Subcutaneous abdominal adipose tissue (tissue), 5 donors: ENCODE results near the gene SCARB1.
A peak's percentile ranks its signal among the peaks of the same experiment; 100 is the strongest.

Experiments
- H3K27ac ChIP-seq: one replicate; pipeline ENCODE4 v1.7.0; 2013; ENCODE audit warnings: low read depth, mild to moderate bottlenecking, inconsistent platforms, low read length, moderate library complexity
- H3K27me3 ChIP-seq, 5 donors: one replicate each; pipeline ENCODE4 v1.7.0; 2013; ENCODE audit warnings: low read length in 5 of 5, inconsistent platforms in 1 of 5; ENCODE audit not compliant: control insufficient read depth in 5 of 5, insufficient read depth in 4 of 5
- H3K36me3 ChIP-seq, 5 donors: one replicate each; pipeline ENCODE4 v1.7.0; 2013; ENCODE audit warnings: low read length in 5 of 5; ENCODE audit not compliant: control insufficient read depth in 5 of 5, insufficient read depth in 5 of 5
- H3K4me1 ChIP-seq, 5 donors: one replicate each; pipeline ENCODE4 v1.7.0; 2013; ENCODE audit warnings: low read length in 5 of 5, mild to moderate bottlenecking in 3 of 5, moderate library complexity in 1 of 5; ENCODE audit not compliant: control insufficient read depth in 5 of 5, insufficient read depth in 5 of 5
- H3K4me3 ChIP-seq, 5 donors: one replicate each; pipeline ENCODE4 v1.7.0; 2013; ENCODE audit warnings: low read length in 5 of 5, low read depth in 1 of 5
- H3K9ac ChIP-seq, 5 donors: one replicate each; pipeline ENCODE4 v1.7.0; 2013; ENCODE audit warnings: low read length in 5 of 5, mild to moderate bottlenecking in 4 of 5, moderate library complexity in 3 of 5
- H3K9me3 ChIP-seq, 5 donors: one replicate each; pipeline ENCODE4 v1.7.0; 2013; ENCODE audit warnings: low read length in 5 of 5; ENCODE audit not compliant: control insufficient read depth in 5 of 5
- donor health status: healthy.
- donor health status: healthy.
- donor health status: healthy.
- donor health status: healthy.
- donor health status: healthy.

SCARB1 gene

GRCh38 chr12:124777399-124778372 is 86.0 kb downstream of the SCARB1 start:
- no peak overlapping the region for H3K9ac ChIP-seq
- no peaks in the 10 kb centered on the region for H3K9me3 ChIP-seq
- H3K27me3 ChIP-seq = no peaks in the 10 kb centered on the region
- H3K36me3 ChIP-seq = peaks cover 0 to 20% (median 10%) of the 10 kb centered on the region in 5 donors
- H3K27ac ChIP-seq = peak overlapping the region; percentile 23
- H3K4me3 ChIP-seq = no peak overlapping the region
- peaks cover 15 to 58% (median 38%) of the 10 kb centered on the region in 5 donors for H3K4me1 ChIP-seq

- no peaks in the 10 kb centered on the region for H3K9me3 ChIP-seq
- no peak overlapping the region for H3K4me3 ChIP-seq
- H3K4me1 ChIP-seq = peaks cover 15 to 66% (median 51%) of the 10 kb centered on the region in 5 donors
- peaks cover 0 to 10% (median 4%) of the 10 kb centered on the region in 5 donors for H3K36me3 ChIP-seq
- H3K27me3 ChIP-seq = no peaks in the 10 kb centered on the region
- peak overlapping the region in 1 of 5 donors; percentile 32 for H3K9ac ChIP-seq
- H3K27ac ChIP-seq = no peak overlapping the region
Observed at GRCh38 chr12:124776125-124776513, 87.5 kb downstream of the SCARB1 start.

DNA sequence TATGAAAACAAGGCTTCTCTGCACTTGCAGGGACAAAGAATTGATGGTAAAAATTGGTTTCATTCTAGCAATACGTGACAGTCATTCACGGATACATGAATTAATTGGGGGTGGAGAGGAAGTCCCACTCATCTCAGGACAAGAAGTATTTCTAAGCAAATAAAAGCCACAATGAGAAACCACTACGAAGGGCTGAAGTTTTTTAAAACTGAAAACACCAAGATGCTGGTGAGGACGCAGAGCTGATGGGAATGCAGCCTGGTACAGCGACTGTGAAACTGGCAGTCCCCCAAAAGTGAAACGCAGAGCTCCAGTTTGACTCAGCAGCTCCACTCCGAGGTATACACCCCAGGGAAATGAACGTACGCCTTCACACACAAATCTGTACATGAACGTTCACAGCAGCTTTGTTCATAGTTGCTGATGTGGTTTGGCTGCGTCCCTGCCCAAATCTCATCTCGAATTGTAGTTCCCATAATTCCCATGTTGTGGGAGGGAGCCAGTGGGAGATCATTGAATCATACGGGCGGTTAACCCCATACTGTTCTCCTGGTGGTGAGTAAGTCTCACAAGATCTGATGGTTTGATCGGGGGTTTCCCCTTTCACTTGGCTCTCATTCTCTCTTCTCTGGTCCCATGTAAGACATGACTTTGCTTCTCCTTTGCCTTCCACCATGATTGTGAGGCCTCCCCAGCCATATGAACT is 89.0 kb downstream of the SCARB1 start:
- H3K4me1 ChIP-seq = peaks cover 15 to 59% (median 47%) of the 10 kb centered on the region in 5 donors
- no peaks in the 10 kb centered on the region for H3K9me3 ChIP-seq
- H3K27ac ChIP-seq = peak overlapping the region; percentile 86
- peak overlapping the region; percentile 30 to 52 (median 49) for H3K4me3 ChIP-seq
- peaks cover 0 to 10% (median 4%) of the 10 kb centered on the region in 5 donors for H3K36me3 ChIP-seq
- H3K9ac ChIP-seq = peak overlapping the region; percentile 26 to 76 (median 57)
- no peaks in the 10 kb centered on the region for H3K27me3 ChIP-seq

- no peaks in the 10 kb centered on the region for H3K27me3 ChIP-seq
- peak overlapping the region; percentile 30 to 52 (median 49) for H3K4me3 ChIP-seq
- H3K36me3 ChIP-seq = peaks cover 0 to 6% (median 4%) of the 10 kb centered on the region in 5 donors
- H3K9ac ChIP-seq = peak overlapping the region; percentile 26 to 76 (median 57)
- H3K9me3 ChIP-seq = no peaks in the 10 kb centered on the region
- peak overlapping the region; percentile 86 for H3K27ac ChIP-seq
- H3K4me1 ChIP-seq = peaks cover 15 to 59% (median 47%) of the 10 kb centered on the region in 5 donors
Observed at GRCh38 chr12:124774054-124774461, 89.6 kb downstream of the SCARB1 start.

- Histone ChIP-seq H3K36me3 (no peaks in the 10 kb centered on the region), H3K4me3 (no peak overlapping the region), H3K9me3 (no peaks in the 10 kb centered on the region), H3K4me1 (peaks cover 15 to 54% (median 44%) of the 10 kb centered on the region in 5 donors), H3K27ac (no peak overlapping the region), H3K9ac (peak overlapping the region in 1 of 5 donors; percentile 4), H3K27me3 (no peaks in the 10 kb centered on the region)
Observed at GRCh38 chr12:124772289-124773170, 91.1 kb downstream of the SCARB1 start.

DNA sequence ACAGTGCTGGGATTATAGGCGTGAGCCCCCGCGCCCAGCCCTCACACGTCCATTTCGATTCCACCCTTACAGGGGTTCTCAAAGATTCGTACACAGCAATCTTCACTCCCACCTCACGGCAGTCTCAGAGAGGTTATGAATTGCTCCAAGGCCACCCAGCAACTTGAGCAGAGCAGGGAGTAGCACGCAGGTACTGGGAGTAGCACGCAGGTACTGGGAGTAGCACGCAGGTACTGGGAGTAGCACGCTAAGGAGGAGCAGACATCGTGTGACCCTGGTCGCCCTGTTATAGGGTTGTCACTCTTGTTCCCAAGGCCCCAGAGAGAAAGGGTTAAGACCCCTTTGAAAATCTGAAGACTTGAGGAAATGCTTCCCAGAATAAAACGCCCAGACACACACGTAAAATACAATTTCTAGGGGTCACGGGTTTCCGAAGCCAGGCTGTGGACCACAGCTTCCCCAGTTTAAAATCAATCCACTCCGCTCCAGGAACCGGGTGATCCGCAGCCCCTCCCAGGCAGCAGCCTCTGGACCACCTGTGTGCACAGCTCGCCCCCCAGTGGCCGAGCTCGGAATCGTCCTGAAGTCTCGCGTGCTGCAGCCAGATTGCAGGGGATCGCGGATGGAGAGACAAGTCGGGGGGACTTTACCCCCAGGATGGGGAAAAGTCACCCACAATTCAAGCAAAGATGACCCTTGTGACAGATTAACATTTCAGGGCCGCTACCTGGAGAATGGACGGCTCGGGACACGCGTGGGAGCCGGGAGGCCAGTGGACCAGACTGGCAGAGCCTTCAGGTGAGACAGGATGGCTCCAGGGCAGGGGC is 92.0 kb downstream of the SCARB1 start:
- H3K27ac ChIP-seq = no peak overlapping the region
- H3K9me3 ChIP-seq = no peaks in the 10 kb centered on the region
- peaks cover 13 to 55% (median 44%) of the 10 kb centered on the region in 5 donors for H3K4me1 ChIP-seq
- no peaks in the 10 kb centered on the region for H3K36me3 ChIP-seq
- H3K27me3 ChIP-seq = no peaks in the 10 kb centered on the region
- H3K4me3 ChIP-seq = no peak overlapping the region
- no peak overlapping the region for H3K9ac ChIP-seq

GRCh38 chr12:124770728-124771127 is 92.9 kb downstream of the SCARB1 start:
- no peak overlapping the region for H3K9ac ChIP-seq
- peaks cover 13 to 56% (median 47%) of the 10 kb centered on the region in 5 donors for H3K4me1 ChIP-seq
- H3K4me3 ChIP-seq = no peak overlapping the region

DNA sequence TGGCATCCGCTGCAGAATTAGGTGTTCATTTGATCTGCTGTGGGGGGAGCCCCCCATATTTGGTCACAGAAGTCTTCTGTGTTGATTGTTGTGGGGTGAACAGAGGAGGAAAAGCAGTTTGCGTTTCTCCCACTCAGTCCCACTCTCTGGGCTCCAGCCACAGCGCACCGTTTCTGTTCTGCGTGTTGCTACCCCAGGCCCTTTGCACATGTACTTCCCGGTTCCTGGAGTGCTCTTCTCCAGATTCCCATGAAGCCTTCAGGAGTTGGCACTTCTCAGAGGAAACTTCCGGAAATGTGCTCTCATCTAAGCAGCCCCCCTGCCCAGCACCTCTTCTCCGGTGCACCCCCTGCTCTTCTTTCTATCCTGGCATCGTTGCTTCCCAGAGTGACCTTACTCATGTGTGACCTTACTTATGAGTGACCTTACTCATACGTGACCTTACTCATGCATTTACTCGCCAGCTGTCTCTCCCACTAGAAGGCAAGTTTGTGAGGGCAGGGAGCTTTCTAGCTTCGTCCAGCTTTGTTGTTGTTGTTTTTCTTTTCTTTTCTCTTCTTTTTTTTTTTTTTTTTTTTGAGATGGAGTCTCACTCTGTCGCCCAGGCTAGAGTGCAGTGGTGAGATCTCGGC is 93.7 kb downstream of the SCARB1 start:
- Histone ChIP-seq H3K9me3 (peaks cover 0 to 4% (median 4%) of the 10 kb centered on the region in 5 donors), H3K36me3 (no peaks in the 10 kb centered on the region), H3K27me3 (no peaks in the 10 kb centered on the region), H3K9ac (no peak overlapping the region), H3K4me3 (no peak overlapping the region), H3K27ac (no peak overlapping the region), H3K4me1 (peaks cover 9 to 57% (median 47%) of the 10 kb centered on the region in 5 donors)

More at GRCh38 chr12:124770728-124771127, 92.9 kb downstream of the SCARB1 start:
- Histone ChIP-seq H3K9me3 (no peaks in the 10 kb centered on the region), H3K27ac (no peak overlapping the region), H3K27me3 (no peaks in the 10 kb centered on the region), H3K36me3 (no peaks in the 10 kb centered on the region)
